HUDEP-2 (cell line): ENCODE results near the gene PMVK.
"Not testable (repeated sequence)": the region's sequence is repeated elsewhere in the genome, so short reads cannot be mapped to it uniquely, and the experiment has no call there.

Experiments used
- DNase-seq, 76 experiments: peaks; one replicate each; lab custom pipeline; 2025; ENCODE audit not compliant: unreplicated experiment in 76 of 76; lab: John Stamatoyannopoulos, UW

PMVK gene

DNA sequence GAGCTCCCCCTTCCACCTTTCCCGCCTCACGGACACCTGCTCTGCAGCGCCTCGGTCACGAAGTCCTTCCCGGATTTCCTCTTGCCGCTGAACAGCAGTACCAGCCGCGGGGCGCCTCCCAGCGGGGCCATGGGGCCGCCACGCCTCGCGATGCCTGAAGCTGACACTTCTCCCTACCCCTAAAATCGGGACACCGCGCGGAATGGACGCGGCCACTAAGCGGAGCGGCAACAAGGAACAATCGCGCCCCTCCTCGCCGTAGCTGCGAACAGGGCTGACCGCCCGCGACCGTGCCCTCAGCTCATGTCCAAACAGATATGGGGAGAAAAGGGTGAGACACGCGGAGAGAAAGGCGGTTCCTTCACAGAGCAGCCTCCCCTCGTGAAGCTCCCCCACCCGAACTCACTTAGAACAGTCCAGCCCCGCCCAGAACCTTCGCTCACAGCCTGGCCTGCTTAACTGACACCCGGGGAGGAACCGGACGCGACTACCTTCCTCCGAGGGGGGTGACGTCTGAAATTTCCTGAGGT lies at the start of gene PMVK:
TSS of gene PMVK (minus strand) at position 165 of the 530 bp plus-strand sequence. CDS start at position 131, 34 bp downstream.
- peak in 74 of 76 experiments; percentile 61 to 98 (median 91) for DNase-seq

DNA sequence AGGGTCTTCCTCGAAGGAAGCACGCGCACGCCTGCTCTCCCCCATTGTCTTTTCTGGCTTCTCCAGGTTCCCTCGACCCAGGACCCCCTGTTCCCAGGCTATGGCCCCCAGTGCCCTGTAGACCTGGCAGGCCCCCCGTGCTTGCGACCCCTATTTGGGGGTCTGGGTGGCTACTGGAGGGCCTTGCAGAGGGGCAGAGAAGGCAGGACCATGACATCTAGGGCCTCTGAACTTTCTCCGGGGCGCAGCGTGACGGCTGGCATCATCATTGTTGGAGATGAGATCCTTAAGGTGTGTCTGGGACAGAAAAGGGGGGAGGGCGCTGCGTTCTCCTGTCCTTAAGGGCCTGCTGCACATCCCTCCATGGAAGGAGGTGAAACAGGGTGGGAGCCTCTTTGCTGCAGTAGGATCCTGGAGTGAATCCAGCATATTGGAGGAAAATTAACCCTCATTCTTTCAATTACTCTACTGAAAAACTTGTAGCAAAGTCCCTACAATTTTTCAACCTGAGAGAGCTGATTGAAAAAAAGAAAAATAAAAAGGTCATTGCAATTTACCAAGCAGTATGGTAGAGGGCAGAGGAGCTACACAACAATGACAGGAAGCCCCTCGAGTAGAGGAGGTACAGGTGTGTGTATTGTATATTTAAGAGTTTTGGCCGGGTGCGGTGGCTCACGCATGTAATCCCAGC lies 47.4 kb upstream of the PMVK start:
- DNase-seq: no peak

DNA sequence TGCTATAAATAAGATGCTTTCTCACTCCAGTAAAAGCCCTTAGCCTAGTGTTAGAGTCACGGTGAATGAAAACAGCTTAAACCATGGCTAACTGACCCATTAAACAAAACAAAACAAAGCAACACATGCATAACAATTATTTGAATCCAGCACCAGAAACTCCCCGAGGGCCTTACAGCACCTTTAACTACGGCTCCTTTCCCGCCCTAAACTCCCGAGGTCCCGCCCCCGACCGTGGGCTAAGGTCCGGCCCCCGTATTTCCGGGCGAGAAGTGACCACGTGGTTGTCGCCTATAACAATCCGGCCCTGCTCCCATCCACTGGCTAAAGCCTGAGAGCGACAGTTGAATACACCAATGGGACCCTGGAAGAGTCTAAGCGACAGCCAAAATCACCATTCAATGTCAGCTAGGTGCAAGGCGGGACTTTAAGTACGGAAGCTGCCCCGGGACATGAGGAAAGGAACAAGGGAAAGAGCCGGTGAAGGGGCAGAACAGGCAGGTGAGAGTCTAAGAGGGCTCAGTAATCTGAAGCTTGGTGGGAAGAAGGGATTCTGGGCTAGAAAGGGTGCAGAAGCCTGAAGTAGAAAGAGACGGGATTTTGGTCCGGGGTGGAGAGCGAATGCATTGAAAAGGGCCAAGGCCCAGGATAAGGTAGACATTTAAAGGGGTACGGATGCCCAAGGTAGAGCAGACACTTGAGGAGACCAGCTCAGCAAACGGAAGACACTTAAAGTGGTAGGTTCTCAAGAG lies 46.6 kb upstream of the PMVK start, which contains the start of gene FLAD1:
TSS of gene FLAD1 (plus strand) at position 448 of the 752 bp plus-strand sequence. CDS start 351 bp downstream, outside the sequence.
- DNase-seq: peak in 75 of 76 experiments; percentile 41 to 99 (median 97)

DNA sequence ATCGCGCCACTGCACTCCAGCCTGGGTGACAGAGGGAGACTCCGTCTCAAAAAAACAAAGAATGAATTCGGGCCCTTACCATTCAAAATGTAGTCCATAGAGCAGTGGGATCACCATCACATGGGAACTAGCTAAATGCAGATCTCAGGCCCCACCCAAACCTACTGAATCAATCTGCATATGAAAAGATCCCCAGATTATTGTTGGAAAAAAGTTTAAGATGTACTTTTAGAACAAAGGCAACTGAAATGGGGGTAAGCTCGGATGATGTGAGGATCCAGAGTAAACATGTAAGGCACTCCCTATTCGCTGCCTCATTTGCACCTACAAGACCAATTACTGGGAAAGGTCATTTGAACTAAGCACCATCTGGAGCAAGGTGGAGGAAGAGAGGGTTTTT lies 45.8 kb upstream of the PMVK start:
- peak in 1 of 76 experiments; percentile 41 for DNase-seq

DNA sequence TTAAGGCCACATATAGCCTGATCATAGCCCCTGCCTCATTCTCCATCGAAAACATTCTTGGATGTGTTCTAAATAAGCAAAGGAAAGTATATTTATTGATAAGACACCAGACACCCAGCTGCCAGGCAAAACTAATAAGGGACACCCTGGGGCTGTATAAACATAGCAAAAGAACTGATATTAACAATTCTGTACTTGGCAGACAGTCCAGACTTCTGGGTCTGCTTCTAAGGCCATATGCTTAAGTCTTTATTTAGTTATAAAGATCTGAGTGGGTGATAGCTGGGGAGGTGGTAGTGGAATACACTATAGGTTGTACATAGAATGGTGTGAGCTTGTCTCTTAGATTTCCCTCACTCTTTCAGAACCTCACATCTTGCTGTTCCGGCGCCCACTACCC lies 41.8 kb upstream of the PMVK start:
- no peak for DNase-seq

DNA sequence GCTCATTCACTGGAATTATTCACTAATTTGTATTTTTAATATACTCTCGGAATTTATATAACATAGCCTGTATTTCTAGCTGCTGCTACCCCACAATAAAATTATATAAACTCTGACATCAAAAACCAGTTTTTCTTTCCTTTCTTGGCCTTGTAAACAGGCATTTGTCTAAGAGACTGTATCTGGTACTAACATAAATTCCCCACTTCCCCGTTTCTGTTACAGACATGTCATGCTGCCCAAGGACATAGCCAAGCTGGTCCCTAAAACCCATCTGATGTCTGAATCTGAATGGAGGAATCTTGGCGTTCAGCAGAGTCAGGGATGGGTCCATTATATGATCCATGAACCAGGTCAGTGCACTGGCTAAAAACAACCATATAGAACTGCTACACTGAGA lies 41.2 kb upstream of the PMVK start:
- DNase-seq: not testable (repeated sequence)

DNA sequence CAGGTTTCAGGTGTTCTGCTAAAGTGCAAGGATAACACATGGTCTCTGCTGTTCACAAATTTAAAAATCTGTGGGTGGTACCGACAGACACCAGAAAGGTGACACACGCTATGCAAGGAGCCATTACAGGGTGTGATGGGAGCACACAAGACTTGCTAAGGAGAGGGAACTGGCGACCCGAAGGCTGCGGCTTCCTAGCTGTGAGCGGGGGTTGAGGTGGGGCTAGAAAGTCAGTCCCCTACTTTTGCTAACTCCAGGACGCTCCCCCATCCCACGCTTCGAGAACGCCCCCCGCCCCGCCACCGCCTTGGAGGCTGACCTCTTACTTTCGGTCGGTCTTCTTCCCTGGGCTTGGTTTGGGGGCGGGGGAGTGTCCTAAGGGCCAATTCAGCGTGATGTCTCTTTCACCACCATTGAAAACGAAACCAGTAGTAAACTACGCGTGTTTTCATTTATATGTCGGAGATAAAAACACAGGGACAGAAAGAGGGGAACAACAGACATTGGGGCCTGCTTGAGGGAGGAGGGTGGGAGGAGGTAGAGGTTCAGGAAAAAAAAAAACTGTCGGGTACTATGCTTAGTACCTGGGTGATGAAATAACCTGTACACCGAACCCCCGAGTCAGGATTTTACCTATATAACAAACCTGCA lies 39.0 kb upstream of the PMVK start:
- DNase-seq: peak in 22 of 76 experiments; percentile 10 to 41 (median 26)

DNA sequence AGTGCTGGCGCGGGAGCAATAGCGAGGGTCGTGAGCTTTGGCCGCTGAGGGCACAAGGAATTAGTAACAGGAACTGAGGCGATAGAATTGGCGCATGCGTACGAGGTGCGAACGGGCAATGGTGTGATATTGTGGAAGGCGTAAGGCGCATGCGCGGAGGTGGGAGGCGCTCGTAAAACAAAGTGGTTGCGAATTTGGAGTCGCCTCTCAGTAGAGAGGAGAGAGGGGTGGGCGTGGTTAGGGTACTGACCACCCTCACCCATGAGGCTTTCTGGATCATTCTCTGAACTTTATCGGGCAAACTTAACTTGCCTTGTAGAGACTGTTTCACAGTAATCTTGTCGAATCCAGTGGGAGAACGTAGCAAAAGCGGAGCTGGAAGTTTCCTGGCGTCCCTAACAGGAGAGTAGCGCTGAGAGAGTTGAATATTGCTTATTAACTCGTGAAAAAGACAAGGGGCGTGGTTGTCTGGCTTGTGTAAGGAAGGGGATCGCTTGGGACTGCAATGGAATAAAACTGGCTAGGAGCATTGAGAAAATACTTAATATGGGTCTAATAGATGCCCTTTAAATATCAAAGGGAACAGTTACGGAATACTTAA lies 38.4 kb upstream of the PMVK start:
- peak in 74 of 76 experiments; percentile 39 to 99 (median 90) for DNase-seq

DNA sequence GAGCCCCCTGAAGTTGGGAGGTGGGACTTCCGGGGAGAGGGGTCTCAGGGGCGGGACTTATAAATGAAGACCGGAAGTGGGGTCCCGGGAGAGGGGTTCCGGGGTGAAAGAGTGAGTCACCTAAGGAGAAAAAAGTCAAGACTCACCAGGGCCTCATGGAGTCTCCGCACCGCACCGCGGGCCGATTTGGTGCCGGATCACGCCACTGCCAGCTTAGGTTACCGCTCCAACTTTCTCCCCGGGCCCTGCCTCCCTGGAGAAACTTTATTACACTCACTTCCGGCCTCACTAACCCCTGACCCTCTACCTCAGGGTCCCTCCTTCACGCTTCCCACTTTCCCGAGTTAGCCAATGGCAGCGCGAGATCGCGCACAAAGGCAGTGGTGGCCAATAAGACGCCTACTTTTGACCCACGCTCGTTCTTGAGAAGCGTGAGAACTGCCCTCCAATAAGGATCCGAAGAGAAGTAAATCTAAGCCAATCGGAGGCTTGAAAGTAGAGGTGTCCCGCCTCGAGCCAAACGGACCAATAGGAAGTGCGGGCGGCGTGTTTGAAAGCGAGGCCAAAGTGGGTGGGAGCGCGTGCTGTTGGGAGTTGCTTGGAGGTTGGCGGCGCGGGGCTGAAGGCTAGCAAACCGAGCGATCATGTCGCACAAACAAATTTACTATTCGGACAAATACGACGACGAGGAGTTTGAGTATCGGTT lies 37.7 kb upstream of the PMVK start, which contains the start of gene CKS1B:
TSS of gene CKS1B (plus strand) at position 580 of the 706 bp plus-strand sequence. CDS start at position 645, 65 bp downstream.
- DNase-seq: peak in 75 of 76 experiments; percentile 86 to 100 (median 97)

DNA sequence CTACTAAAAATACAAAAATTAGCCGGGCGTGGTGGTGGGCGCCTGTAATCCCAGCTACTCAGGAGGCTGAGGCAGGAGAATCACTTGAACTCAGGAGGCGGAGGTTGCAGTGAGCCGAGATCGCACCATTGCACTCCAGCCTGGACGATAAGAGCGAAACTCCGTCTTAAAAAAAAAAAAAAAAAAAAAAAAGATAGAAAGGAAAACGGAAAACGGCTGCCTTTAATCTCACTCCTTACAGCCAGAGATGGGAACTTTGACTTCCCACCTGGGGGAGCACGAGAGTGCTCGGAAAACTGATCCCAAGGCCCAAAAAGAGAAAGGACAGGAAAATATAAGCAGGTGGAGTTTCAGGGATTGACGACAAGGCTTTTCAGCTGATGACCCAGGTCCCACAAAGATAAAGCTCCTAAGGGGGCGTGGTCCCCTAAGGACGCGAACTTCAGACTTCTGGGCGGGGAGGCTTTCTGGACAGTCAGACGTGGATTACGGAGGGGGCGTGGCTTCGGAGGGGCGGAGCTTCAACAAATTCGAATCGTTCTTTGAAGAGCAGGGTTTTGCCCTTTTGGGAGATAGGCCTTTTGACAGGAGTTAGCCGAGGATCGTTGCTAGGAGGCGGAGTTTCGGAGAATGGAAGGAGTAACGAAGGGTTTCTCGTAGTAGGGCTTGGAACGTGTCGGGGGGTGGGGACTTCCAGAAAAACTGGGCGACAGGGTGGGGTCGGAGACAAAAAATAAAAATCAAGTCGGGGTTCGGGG lies 37.0 kb upstream of the PMVK start:
- peak in 75 of 76 experiments; percentile 77 to 99 (median 97) for DNase-seq

DNA sequence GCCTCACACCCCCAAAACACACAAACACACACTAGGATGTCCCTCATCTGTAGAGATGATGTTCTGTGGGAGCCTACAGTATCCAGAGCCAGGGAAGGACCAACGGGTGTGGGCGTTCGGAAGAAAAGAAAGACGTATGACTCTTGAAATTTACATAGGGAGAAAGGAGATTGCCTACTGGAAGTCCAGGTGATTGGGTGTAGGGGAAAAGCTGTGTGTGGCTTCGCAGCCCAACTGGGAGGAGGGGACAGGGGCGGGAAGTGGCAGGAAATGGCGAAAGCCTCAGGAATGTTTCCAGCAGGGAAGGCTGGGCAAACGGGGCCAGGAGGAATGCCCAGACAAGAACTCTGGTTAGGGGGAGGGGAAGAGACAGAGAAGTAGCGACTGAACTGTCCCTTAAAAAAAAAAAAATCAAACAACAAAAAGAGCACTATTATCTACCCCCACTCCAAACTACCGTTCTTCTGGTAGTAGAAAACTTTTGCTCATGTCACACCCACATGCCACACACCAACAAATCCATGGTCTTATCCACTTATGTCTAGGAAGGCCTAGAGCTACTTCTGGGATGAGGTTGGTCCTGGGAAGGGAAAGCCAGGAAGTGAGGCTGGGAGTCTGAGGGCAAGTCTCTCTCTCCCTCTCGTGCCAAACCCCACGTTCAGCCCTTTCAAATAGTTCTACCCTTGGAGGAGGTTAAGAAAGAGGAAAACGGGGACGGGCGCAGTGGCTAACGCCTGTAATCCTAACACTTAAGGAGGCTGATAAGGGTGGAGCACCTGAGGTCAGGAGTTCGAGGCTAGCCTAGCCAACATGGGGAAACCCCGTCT lies 36.2 kb upstream of the PMVK start:
- DNase-seq: peak in 1 of 76 experiments; percentile 27

DNA sequence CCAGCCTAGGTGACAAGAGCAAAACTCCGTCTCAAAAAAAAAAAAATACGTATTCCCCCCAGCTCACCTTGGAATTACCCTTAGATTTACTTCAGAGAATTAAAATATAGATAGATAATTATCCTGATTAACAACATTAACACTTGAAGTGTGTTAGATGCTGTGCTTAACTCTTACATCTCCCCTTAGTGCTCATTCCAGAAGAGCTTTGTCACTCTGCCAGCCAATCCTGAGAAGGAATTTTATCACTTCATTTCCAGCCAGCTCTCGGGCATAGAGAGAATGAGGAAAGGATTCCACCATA lies 35.6 kb upstream of the PMVK start:
- no peak for DNase-seq

DNA sequence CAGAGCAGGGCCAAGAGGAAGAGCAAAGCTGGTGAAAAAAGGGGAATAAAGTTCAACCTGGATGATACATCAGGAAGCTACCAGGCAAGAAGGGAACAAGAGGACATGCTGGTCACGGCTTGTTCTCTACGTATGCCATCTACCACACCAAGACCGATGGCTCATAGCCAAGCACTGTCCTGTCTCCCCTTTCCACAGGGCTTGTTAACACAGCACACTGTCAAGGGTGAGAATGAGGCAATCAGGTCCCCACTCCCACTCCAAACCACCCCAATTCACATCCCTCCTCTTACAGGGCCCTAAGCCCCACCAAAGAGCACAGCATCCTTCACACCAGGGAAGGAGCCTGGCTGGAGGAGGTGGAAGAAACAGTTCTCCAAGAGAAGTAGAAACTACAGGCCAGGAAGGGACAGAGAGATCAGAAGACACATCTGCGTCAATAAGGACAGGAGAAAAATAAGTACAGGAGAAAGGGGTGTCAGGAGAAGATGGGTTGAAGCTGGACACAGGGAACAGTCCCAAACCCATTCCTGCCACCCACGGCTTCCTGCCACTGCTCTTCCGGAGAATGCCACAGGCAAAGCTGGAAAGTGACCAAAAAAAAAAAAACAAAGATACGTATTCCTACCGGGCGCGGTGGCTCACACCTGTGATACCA lies 35.0 kb upstream of the PMVK start:
- peak in 2 of 76 experiments; percentile 18 to 35 for DNase-seq

DNA sequence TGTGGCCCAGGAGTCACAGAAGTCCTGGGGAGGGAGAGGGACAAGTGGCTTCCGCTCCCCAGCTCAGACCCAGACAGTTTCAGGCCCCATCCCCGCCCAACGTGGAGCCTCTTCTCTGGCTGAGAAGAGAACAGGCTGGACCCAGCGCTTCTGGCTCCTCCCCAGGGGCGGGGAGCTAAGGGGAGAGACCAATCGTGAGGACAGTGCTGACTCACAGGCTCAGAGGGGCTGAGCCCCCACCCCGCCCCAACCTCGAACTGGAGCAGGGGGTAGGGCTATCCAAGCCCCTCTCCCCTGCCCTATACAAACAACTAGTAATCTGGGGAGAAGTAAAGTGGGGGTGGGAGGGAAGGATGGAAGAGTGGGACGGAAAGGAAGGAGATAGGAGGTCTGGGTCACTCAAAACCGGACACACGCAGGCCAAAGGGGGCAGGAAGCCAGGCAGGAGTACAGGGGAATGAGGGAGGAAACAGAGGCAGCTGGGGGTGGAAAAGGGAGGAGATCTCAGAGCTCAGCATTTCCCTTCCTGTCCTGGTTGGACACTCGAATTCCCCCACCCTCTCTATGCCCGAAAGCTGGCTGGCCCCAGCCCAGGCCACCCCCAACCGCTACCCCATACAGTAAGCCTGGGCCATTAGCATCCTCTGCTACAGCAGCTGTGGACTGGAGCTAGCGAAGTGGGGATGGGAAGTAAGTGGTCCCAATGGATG lies 34.3 kb upstream of the PMVK start, which contains the start of gene SHC1:
TSS of gene SHC1 (minus strand) at position 117 of the 710 bp plus-strand sequence. CDS start 221 bp downstream, outside the sequence.
- DNase-seq: peak in 72 of 76 experiments; percentile 20 to 91 (median 77)

DNA sequence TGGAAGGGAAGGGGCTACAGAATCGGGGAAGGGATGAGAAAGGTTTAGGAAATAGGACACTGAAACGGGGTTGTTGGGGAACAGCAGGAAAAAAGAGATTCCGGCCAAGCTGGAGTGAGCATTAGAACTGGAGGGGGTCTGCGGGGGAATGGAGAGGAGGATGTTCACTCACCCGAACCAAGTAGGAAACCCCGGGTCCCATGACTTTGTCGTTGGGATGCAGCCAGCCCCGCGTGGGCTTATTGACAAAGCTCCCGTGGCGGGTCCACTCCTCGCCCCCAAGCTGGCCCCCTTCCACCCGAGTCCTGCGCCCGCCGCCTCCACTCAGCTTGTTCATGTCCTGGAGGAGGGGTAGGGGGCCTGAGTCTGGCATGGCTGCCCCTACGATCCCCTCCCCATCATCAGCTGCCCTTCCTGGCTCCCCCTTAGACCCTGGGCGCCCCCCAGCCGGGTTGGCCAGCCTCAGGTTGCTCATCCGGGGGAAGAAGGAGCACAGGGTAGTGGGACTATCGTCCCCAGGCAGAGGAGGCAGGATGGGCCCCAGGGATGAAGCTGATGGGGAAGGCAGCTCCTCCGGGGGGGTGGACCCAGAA lies 33.4 kb upstream of the PMVK start:
- DNase-seq: no peak

DNA sequence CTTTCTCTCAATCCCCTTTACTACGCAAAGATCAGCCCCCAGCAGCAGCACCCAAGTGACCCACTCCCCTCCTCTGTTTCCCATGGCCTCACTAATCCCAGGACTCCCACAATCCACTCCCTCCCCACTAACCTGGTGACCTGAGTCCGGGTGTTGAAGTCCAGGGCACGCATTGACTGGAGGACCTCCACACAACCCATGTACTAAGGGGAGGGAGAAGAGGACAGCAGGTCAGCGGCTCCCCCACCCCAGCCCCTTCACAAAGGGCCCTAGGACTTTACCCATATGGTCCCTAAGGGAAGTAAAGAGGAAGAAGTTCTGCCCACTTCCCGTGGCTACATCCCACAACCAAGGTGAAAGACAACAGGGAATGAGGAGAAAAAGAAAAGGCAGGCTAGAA lies 32.7 kb upstream of the PMVK start:
- DNase-seq: no peak

DNA sequence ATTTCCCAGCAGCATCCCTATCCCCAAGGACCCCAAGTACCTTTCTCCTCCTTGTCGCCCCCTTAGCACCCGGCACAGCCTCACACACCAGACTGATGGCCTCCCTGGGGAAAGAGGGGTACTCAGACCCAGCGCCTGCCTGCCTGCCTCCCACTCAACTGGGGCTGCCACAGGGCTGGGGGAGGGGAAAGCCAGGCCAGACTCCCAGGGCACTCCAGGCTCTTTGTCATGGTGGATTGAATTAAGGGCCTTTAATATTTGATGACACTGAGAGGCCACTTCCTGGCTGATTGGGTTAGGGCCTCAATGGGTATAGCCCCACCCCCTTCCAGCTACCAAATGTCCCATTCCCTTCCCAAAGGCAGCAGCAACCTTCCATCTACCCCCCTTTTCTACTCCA lies 32.2 kb upstream of the PMVK start:
- no peak for DNase-seq
